Ascending aorta (tissue), 2 donors: ENCODE measurements around the gene EXOC3. TPM values are rescaled to one million over a fixed set of nuclear protein-coding genes. Genes with fewer than 3 reads are reported as not detected.
A peak's percentile ranks its signal among the peaks of the same experiment; 100 is the strongest.

ENCODE experiments used
- DNase-seq, 2 donors: peaks; one replicate each; pipeline ENCODE4 v3.0.0-alpha.2; 2019; ENCODE audit warnings: low spot score in 2 of 2
- H3K27ac ChIP-seq, 2 donors: fragments of 200-600 bp; sonication (generic); one replicate each; pipeline ENCODE4 v1.5.1; 2016 to 2017; ENCODE audit warnings: mild to moderate bottlenecking in 1 of 2
- H3K27me3 ChIP-seq: fragments of 200-600 bp; sonication (generic); one replicate; pipeline ENCODE4 v1.5.1; 2017
- H3K36me3 ChIP-seq, 2 donors: fragments of 200-600 bp; sonication (generic); one replicate each; pipeline ENCODE4 v1.5.1; 2016
- H3K4me1 ChIP-seq, 2 donors: fragments of 200-600 bp; sonication (generic); one replicate each; pipeline ENCODE4 v1.5.1; 2016 to 2017; ENCODE audit warnings: mild to moderate bottlenecking in 1 of 2
- H3K4me3 ChIP-seq, 2 donors: fragments of 200-600 bp; sonication (generic); one replicate each; pipeline ENCODE4 v1.5.1; 2016 to 2017; ENCODE audit warnings: mild to moderate bottlenecking in 1 of 2
- H3K9me3 ChIP-seq, 2 donors: fragments of 200-600 bp; sonication (generic); one replicate each; pipeline ENCODE4 v1.5.1; 2016
- CTCF ChIP-seq, 3 experiments: fragments of 200-600 bp in 2 of 3; fragments of 450-650 bp in 1 of 3; sonication (generic) in 2 of 3; IDR thresholded peaks; one replicate each; pipeline ENCODE4 v1.5.1; 2016 to 2019; ENCODE audit warnings: antibody characterized with exemption in 3 of 3, mild to moderate bottlenecking in 1 of 3, moderate library complexity in 1 of 3
- intact Hi-C: fragments of 100-400 bp; cut with DNase I; formaldehyde crosslinking; loops from one replicate; pipeline ENCODE4 v1.15.1; 2023
- total RNA-seq: library from RNA; depleted of rRNA; stranded (reverse); fragments of >200 nt; gene quantifications from one replicate; pipeline ENCODE4 v1.1.0, GENCODE V29; 2016

Gene EXOC3
- total RNA-seq, 1 donor from 2014 or later, result 56.7 TPM

DNA sequence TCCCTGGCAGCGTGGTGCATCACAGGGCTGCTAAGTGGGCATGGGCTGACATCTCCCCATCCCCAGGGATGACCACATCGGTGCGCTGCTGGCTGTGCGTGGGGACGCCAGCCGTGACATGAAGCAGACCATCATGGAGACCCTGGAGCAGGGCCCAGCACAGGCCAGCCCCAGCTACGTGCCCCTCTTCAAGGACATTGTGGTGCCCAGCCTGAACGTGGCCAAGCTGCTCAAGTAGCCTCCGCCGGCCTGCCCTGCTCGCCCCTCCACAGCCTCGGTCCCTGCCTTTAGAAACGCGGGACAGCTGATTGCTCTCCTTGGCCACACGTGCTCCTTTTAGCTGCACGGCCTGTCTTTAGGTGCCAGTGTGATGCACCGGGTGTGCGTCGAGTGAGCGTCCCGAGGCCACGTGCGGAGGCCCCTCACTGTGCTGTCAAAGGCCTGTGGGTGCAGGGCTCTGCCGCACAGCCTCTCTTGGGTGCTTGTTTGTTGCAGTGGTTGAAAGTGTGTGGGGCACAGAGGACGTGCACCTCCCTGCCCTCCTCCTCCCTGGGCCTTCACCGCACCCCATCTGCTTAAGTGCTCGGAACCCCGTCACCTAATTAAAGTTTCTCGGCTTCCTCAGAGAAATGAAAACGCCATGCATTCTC, 23.8 kb downstream of the EXOC3 start:
- Histone ChIP-seq H3K9me3 (no peaks in the 10 kb centered on the region), H3K36me3 (peaks cover 53 to 68% of the 10 kb centered on the region in 2 donors), H3K27me3 (no peaks in the 10 kb centered on the region), H3K27ac (no peak overlapping the region), H3K4me1 (peaks cover 0 to 2% of the 10 kb centered on the region in 2 donors), H3K4me3 (no peak overlapping the region)
- intact Hi-C loops, result no loop called here
- TF ChIP-seq CTCF (IDR thresholded peaks at IDR 0.05), result no peak
- DNase-seq, result no peak

DNA sequence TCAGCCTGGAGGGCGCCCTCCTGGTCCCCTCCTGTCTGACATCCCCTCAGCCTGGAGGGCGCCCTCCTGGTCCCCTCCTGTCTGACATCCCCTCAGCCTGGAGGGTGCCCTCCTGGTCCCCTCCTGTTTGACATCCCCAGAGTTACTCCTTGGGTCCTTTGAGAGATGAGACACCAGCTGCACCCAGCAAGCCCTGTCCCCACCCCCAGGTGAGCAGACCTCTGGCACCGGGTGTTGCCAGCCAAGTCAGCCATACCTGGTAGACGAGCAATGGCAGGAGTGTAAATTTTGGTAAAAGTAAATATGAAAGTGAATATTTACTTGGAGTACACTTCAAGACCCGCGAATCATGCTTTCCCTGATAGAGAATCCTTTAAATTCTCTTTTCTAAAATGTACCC, 25.4 kb downstream of the EXOC3 start:
- no peak for TF ChIP-seq CTCF (IDR thresholded peaks at IDR 0.05)
- Histone ChIP-seq H3K27me3 (no peaks in the 10 kb centered on the region), H3K27ac (no peak overlapping the region), H3K9me3 (no peaks in the 10 kb centered on the region), H3K36me3 (peaks cover 37 to 52% of the 10 kb centered on the region in 2 donors), H3K4me3 (no peak overlapping the region), H3K4me1 (peaks cover 5 to 8% of the 10 kb centered on the region in 2 donors)
- intact Hi-C loops, result no loop called here
- no peak for DNase-seq

DNA sequence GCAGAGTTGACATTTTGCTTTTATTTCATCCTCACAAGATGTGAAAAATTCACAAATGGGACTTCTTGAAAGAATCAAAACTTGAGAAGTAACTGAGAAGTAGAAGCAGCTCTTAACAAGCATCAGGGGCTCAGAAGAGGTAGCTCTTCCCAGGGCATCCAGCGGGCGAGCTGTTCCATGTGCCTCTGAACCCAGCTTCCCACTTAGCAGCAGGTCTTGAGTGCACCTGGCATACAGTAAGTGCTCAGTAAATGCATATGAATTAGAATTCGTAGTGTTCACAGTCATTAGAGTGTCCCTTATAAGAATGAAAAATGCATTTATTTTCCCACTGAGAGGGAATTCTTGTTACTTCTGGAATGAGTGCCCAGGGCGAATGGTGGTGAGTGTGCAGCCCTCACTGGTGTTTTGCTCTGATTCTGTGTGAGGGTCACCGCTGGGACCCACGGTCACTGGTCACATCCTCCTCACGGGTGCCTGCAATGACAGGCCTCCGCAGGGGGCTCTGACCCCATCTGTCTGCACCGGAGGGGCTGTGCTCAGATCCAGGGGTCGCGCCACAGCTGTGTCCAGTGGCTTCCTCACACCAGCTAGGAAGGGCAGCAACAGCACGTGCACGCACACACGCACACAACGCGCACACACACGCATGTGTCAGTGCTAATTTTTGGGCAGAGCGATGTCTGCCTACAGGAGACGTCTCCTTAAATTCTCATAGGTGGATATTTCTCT, 26.9 kb downstream of the EXOC3 start:
- Histone ChIP-seq H3K9me3 (no peaks in the 10 kb centered on the region), H3K4me3 (no peak overlapping the region), H3K36me3 (peaks cover 22 to 39% of the 10 kb centered on the region in 2 donors), H3K27me3 (no peaks in the 10 kb centered on the region), H3K4me1 (peaks cover 9 to 10% of the 10 kb centered on the region in 2 donors), H3K27ac (no peak overlapping the region)
- DNase-seq, result no peak
- intact Hi-C loops, result loop anchor here (2.0 to 10.0 kb wide), 4 partner anchors 222 to 1335 kb away; partner anchors contain the start of genes CLPTM1L, NDUFS6 and TPPP
- no peak for TF ChIP-seq CTCF (IDR thresholded peaks at IDR 0.05)

DNA sequence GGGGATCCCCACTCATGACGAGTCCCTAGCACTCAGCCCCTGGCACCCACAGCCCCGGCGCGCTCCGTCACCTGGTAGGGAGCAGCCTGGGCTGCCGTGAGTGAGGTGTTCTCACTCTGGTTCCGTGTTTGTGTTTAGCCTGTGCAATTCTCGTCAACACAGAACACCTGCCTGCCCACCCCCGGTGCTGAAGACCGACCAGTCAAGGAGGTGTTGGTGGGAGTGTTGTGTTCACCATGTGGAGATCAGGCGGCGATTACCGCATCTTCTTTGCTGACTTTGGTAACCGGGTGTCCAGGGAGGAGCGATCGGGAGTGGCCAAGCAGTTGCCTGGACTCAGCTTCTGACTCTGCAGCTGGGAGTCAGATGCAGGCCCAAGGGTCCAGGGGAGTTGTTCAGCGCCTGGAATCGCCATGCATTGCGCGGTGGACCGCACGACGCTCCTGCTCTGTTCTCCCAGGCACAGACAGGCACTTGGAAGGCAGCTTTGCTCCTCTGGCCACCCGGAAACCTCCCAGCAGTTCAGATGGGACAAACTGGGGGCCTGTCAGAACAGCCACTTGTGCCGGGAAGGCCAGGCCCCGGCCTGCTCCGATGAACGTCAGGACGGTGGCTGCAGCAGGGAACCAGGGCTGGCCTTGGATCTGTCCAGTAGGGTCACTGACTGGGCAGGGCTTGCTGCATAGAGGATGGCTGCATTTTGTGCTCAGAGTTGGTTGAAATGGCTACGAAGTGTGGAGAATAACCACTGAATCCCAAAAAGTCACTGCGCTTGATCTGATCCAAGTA, 28.2 kb downstream of the EXOC3 start:
- intact Hi-C loops, result loop anchor here (2.0 to 10.0 kb wide), 4 partner anchors 221 to 1334 kb away; partner anchors contain the start of genes CLPTM1L, NDUFS6 and TPPP
- Histone ChIP-seq H3K27me3 (no peaks in the 10 kb centered on the region), H3K36me3 (peaks cover 9 to 28% of the 10 kb centered on the region in 2 donors), H3K27ac (no peak overlapping the region), H3K4me3 (peak overlapping the region in 1 of 2 donors; percentile 100), H3K4me1 (peaks cover 10 to 15% of the 10 kb centered on the region in 2 donors), H3K9me3 (no peaks in the 10 kb centered on the region)
- TF ChIP-seq CTCF (IDR thresholded peaks at IDR 0.05), result no peak
- DNase-seq, result no peak

DNA sequence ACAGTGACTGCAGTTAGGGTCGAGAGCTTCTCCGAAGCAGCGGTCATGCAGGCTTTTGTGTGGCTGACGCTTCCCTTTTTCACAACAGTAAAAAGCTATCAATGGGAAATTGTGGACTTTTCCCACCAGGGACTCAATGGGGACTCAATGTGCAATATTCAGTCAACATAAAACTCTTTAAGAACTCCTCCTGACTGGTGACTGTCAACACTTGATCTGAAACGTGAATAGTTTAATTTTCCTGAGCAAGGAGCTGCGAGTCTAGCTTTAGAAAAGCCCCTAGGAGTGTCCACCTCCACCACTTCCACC, 28.7 kb downstream of the EXOC3 start:
- Histone ChIP-seq H3K27me3 (no peaks in the 10 kb centered on the region), H3K9me3 (no peaks in the 10 kb centered on the region), H3K27ac (peak overlapping the region in 1 of 2 donors; percentile 52), H3K4me3 (peak overlapping the region; percentile 63 to 100), H3K4me1 (peaks cover 10 to 15% of the 10 kb centered on the region in 2 donors), H3K36me3 (peaks cover 4 to 23% of the 10 kb centered on the region in 2 donors)
- intact Hi-C loops, result loop anchor here (2.0 to 10.0 kb wide), 5 partner anchors 221 to 1333 kb away; partner anchors contain the start of genes CCDC127, CLPTM1L, NDUFS6 and SDHA
- no peak for TF ChIP-seq CTCF (IDR thresholded peaks at IDR 0.05)
- no peak for DNase-seq
